Astrocyte (in vitro differentiated cells and primary cell): ENCODE results near the gene CD81.

Experiments
- EZH2 ChIP-seq: IDR thresholded peaks from 2 replicates; pipeline ENCODE4 v1.6.1; 2012; ENCODE audit warnings: mild to moderate bottlenecking, low read length, inconsistent platforms; ENCODE audit not compliant: insufficient read depth
- TF ChIP-seq, protein P1 (sequence below): IDR thresholded peaks from 2 replicates; pipeline ENCODE4 v1.5.1; 2011; ENCODE audit warnings: low read depth, mild to moderate bottlenecking, inconsistent platforms, low read length, moderate library complexity; ENCODE audit not compliant: insufficient read depth

DNA sequence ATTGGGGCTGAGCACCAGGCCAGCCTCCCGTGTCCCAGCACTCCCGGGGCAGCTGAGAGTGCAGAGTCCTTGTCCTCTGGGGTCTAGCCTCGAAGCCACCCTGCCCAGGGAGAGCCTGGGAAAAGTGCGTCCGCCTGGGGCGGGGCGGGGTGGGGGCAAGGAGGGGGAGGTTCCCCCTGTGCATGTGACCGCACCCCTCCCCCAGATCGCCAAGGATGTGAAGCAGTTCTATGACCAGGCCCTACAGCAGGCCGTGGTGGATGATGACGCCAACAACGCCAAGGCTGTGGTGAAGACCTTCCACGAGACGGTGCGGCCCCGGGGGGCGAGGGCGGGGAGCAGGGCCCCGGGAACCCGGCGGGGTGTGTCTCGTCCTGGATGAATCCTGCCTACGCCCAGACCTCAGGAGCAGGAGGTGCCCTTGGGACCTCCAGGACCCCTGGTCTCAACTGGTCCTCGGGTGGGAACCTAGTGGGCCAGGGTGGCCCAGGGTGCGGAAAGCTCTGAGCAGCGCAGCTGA lies 18.2 kb downstream of the CD81 start:
- TF ChIP-seq, protein P1, sequence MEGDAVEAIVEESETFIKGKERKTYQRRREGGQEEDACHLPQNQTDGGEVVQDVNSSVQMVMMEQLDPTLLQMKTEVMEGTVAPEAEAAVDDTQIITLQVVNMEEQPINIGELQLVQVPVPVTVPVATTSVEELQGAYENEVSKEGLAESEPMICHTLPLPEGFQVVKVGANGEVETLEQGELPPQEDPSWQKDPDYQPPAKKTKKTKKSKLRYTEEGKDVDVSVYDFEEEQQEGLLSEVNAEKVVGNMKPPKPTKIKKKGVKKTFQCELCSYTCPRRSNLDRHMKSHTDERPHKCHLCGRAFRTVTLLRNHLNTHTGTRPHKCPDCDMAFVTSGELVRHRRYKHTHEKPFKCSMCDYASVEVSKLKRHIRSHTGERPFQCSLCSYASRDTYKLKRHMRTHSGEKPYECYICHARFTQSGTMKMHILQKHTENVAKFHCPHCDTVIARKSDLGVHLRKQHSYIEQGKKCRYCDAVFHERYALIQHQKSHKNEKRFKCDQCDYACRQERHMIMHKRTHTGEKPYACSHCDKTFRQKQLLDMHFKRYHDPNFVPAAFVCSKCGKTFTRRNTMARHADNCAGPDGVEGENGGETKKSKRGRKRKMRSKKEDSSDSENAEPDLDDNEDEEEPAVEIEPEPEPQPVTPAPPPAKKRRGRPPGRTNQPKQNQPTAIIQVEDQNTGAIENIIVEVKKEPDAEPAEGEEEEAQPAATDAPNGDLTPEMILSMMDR = no peak
- TF ChIP-seq EZH2 = no peak
